HG03565 (cell line): ENCODE results near the gene MAGI1.
"Not testable (repeated sequence)": the region's sequence is repeated elsewhere in the genome, so short reads cannot be mapped to it uniquely, and the experiment has no call there.

Experiments
- ATAC-seq: cut with Tn5 transposase; IDR thresholded peaks from one replicate; pipeline ENCODE4 v1.9.1; 2021; ENCODE audit warnings: mild to moderate bottlenecking, moderate library complexity; ENCODE audit not compliant: unreplicated experiment

The MAGI1 gene

DNA sequence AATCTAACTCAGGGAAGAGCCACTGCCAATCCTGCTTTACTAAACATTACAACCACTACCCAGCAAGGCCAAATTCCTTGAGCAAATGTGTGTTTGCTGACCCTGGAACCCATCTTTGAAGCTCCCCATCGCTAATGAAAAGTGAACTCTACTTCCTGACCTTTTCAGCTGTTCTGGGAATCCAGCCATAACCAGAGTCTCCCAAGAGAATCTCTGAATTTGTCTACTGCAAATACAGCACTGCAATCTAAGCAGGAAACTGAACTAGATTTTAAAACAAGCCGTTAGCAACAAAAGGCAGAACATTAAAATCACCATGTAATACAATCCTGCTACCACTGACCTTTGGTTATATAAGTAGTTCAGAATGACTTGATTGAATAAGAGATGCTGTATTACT, 309.2 kb downstream of the MAGI1 start:
- no peak for ATAC-seq

DNA sequence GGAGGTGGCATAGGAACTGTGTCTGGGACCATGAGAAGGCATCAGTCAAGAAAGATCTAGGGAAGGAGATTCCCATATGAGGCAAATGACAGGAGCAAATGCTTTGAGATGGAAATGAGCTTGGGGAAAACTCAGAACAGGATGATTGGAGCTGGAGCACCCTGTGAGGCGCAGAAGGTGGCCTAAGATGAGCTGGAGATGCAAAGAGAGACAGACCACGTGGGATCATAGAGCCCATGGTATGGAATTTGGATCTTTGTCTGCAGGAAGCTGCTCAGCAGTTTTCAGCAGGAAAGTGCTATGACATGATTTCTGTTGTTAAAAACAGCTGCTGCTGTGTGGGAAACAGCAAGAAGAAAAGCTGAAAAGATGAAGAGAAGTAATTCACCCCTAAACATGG, 310.6 kb downstream of the MAGI1 start:
- ATAC-seq = no peak

DNA sequence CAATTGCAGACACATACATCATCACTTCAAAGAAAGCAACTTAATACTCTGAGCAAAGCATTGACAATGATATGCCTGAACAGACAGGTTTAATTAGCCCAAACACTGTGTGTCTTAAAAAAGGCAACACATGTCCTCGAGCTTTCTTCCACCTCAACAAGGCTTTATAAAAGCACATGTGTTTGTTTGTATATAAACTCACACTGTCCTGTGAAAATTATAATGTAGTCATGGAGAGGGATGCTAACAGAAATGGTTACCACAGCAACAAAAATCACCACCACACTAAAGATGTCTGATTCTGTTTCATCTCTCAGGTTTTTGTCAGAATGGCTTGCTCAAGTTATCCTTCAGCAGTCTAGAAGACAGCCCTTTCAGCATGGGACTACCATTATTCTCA, 314.7 kb downstream of the MAGI1 start:
- no peak for ATAC-seq

DNA sequence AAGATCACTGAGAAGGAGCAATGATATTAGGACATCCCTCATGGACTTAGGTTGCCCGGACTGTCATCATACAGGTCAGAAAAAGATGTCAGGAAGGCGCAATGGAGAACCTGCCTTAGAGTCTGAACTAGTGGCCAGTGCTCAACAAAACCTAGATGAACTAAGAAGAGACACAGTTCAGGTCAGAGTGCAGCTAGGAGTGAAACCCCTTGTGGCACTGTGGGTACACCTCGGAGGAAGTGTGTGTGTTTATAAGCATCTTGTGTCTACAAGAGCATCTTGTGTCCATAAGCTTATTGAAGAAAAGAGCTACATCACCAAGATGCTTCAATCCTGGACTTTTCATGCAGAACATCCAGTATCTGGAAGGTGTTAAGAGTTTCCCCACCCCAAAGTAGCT, 315.7 kb downstream of the MAGI1 start:
- no peak for ATAC-seq

DNA sequence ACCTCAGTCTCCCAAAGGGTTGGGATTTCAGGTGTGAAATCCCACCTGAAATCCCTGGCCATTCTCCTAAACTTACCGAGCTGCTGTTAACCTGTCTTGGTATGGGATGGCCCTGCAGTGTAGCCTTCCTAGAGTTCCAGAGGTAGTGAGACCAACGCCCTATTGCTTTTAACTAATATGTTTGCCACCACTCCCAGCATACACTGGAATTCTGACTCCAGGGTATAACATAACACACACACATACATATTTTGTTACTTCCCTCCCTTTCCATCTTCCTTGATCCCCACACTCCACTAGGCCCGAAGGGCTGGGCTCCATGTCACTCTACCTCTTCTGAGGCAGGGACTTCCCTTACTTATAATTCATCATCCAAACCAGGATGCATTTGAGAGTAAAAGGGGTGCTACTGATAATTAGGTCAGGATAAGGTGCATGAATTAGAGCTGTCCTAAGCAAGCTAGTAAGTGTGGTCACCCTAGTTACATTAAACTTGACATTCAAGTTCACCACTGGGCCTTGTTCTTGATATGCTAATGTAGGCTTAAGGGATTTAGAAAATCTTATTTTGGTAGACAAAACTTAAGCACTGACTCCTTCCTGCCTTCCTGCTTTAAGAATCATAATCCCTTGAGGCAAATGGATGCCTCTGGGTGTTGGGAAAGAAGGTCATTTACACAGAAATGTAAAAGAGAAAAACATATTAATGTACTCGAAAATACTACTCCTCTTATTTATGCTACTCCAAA, 317.6 kb downstream of the MAGI1 start:
- ATAC-seq = no peak

DNA sequence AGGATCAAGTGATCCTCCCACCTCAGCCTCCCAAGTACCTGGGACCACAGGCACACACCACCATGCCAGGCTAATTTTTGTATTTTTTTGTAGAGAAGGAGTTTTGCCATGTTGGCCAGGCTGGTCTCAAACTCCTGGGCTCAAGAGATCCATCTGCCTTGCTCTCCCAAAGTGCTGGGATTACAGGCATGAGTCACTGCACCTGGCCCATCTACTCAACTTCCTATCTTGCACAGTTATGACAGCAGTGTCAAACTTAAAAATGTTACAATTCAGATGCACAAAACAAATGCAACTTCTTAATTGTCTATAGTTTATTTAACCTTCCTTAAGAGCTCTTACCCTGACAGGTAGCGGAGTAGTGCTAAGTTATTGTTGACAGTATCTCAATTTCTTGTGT, 319.1 kb downstream of the MAGI1 start:
- ATAC-seq = not testable (repeated sequence)

DNA sequence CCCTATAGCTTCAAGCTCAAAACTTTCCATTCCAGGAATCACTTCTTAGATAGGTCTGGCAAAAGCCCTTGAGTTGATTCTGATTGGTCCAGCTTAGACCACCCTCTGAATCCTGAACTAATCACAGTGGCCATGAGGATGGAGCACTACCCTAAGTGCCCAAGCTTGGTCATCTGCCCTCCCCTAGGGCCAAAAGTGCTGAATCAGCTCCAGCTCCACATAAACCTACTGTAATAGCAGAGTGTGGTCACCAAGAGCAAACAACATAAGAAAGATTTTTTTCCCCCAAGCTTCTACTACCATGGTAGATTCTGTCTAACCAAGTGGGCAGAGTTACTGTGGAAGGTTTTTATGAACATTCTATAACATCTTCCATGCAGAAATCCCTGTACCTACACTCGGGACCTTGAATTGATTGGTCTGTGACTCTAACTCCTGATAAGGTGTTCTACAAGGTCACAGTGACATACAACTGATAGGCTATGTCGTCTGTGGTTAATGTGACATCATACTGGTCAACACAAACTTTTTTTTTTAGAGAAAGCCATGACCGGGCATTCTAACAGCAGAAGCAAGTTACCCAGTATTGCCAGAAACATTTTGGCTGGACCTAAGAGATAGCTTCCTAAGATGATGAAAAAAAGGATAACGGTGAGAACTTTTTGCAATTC, 320.9 kb downstream of the MAGI1 start:
- ATAC-seq = no peak

DNA sequence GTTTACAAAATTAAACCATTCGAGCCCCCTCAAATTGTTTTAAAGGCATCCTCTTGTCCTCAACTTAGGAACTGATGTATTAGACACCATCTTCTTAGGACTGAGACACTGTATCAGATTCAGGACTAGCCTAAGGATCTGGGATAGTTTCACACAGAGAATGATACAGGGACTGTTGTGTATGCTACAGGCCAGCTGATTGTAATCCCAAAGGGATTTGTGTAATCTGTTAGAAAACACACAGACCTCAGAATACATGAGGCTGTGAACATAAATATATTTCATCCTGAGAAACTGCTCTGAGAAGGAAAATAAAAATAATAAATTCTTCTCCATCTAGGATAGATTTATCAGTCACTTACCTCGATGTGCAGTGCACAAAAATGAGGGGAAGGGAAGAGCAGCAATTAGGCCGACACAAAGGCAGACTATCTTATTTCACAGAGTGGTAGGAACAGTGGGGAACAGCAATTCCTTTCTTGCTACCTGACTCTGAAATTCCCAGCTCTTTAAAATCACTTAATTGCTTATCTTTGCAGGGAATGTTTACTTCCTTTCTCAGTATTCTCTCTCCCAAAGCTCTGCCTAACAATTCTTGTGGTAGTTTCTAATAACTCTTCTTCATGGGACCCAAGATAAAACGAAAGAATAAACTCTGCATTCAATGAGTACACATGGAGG, 322.5 kb downstream of the MAGI1 start:
- no peak for ATAC-seq

DNA sequence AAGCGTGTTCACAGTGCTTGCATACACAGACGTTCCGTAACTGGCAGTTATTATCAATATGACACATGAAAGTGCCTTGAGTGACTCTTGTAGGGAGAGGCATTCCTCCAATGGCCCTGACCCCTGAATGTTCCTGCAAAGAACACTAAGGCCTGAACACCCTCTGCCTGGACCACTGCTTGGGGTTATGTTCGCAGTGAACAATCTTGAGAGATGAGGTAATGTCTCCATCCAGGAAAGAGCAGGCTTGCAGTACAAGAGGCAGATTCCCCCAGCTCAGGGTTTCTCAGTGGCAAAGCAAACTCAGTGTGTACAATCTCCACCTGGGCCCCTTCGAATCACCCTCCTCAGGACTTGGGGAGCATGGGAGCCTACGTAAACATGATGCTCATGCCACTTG, 324.6 kb downstream of the MAGI1 start:
- ATAC-seq = no peak

DNA sequence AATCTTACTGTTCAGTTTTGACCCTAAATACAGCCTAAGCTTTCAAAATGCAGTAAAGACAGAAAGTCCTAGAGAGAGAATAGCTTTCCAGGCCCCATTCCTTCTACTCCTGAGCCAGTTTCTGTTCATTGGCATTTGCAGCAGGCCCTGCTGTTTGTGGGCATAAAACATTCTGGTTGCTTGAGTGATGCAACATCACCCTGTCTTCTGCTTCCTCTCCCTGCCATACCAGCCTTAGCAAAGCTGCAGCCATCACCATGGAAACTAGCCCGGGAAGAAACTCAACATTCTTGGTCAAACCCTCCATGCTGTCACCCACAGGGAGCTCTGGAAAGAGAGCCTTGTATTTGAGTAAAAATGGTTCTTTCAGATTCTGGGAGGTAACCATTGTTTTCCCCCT, 325.7 kb downstream of the MAGI1 start:
- ATAC-seq = no peak

DNA sequence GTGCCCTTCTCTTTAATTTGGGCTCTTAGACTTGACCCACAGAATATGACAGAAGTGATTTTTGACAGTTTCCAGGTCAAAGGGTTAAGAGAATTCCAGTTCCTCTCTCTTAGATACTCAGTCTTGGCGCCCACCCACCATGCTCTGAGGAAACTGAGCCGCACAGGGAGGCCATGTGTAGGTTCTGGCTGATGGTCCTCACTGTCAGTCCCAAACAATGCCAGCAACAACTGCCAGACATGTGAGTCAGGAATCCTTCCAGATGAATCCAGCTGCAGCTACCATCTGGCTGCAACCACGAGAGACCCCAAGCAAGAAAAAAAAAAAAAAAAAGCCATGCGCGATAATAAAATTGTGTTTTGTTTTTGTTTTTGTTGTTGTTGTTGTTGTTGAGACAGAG, 326.6 kb downstream of the MAGI1 start:
- ATAC-seq = no peak

DNA sequence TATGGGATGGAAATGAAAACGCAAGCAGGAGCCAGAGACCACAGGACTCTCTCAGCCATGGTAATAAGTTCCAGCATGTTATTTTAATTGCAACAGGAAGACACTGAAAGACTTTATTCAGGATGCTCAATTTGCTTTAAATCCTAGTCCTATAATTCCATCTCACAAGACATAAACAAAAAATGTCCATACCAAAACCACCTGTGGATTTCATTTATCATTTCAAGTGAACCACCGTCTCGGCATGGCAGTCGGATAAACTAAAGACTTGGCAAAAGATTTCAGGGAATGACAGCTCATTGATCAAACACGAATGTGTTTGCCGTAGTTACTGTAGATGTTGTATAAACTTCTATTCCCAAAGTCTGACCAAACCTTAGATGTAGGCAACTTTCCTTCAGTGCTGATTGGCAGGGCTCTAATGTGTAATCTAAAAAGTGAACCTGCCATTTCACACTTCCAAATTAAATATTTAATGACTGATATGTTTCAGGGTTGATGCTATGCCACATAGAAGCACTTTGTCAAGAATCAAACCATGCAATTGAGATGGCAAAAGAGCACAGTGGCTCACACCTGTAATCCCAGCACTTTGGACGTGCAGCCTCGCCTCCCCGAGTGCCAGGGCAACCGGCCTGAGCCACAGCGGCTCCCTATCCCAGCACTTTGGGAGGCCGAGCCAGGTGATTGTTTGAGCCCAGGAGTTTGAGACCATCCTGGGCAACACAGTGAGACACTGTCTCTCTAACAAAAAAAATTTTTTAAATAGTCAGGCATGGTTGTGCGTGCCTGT, 331.7 kb downstream of the MAGI1 start:
- no peak for ATAC-seq

DNA sequence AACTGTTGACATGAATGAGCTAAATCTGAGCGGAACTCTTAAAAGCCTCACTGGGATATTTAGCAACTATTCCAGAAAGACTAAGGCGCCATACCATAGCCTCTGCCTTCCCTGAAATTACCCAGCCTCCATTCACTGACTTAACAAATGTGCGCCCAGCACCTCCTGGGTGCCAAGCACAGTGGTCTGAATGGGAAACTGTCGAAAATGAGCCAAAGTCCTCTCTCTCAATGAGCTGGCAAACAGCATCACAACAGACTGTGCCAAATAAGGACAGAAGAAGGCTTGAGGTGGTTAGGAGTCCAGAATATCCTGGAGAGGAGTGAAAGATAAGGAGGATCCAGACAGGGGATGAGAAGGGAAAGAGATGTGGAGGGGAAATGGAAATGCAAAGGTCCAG, 332.4 kb downstream of the MAGI1 start:
- no peak for ATAC-seq

DNA sequence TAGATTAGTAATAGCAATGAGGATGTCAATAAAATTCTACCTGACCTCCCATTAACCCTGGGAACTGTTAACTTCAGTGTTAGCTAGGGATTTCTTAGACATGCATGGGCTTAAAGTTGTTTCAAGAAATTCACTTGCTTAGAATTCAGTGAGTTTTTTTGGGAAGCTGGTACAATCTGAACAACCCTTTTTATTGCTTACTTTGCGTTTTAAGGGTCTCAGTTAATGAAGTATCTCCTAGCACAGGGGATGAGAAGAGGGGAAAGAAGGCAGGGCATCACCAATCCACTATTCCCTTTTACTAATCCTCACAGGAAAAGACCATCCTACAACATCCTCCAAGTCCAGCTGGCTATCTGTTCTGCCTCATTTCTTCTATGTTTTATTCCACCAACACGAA, 334.9 kb downstream of the MAGI1 start:
- no peak for ATAC-seq

DNA sequence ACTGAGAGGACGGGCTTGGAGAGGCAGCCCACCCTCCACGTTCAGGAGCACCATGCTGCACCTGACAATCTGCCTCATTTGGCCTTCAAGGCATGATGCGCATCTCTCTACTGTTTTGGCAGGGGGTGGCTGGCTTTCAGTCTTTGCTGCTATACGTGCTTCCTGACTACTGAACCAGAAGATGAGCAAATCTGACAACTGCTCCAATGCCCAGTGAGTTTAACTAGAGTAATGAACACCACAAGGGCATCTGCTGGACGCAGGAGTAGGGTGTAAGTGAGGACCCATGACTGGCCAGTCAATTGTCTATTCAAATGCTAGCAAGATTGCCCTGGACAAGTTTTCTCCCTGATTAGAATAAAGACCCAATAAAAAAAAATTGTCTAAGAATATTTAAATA, 335.7 kb downstream of the MAGI1 start:
- ATAC-seq = no peak

DNA sequence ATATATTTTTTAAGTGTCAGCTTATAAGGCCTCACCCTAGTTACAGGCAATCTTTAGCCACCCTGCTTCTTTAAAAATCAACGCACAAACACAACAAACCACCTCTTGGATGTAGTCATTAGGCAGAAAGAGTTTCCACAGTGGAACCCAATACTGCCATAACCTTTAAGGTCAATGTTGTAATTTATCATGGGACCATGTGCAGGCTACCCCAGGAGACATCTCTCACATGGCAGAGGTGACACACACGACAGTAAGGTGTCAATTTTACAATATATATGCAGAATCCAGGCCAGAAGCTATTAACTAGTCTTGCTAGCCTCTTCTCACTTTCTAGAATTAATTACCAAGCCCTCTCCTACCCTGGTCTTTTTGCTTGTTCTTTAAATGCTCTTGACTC, 336.5 kb downstream of the MAGI1 start:
- no peak for ATAC-seq

DNA sequence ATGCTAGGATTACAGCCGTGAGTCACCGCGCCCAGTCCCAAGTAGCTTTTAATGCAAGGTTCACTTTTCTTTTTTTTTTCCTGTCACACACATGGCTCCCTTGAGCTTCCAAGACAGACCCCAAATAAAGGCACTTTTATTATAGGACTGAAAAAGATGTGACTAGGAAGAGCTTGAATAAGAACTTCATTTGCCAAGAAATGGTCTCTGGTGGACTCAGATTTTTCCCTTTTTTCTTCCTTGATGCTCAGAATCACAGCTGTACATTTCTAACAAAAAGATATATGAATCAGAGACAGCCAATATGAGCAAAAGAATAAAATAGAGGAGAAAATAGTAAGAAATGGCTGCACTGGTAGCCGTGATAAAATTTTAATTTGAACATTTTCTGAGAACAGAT, 337.2 kb downstream of the MAGI1 start:
- no peak for ATAC-seq

DNA sequence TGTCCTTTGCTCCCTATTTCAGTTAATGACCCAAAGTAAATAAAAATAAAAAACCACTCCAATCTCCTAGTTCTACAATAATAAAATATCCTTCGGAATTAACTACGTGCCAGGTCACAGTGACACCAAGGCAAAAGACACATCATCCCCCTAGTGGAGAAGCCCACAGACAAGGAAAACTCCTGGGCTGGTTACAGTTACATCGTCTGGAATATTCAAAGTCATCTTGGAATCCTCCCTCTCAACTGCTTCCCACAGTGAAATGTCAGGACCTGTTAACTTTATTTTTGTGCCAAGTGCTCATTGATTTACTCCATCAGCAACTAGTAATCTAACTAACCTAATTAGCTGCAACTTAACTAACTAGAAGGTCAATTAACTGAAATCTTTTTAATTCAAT, 349.3 kb downstream of the MAGI1 start:
- no peak for ATAC-seq

DNA sequence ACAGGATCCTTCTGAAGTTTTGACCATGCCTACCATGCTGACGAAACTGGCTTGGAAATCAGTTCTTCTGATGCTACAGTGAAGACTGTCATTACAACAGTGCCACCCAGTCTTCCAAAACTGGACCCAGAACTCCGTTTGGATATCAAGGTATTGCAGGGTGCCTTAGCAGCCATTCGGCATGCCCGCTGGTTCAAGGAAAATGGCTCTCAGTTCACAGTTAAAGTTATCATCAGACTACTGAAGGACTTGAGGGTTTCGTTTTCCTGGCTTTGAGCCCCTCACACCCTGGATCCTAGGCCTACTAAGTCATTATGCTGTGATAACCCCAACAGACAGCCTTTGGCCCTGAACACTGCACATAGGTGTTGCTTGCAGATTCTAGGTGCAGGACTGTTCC, 351.0 kb downstream of the MAGI1 start:
- no peak for ATAC-seq

DNA sequence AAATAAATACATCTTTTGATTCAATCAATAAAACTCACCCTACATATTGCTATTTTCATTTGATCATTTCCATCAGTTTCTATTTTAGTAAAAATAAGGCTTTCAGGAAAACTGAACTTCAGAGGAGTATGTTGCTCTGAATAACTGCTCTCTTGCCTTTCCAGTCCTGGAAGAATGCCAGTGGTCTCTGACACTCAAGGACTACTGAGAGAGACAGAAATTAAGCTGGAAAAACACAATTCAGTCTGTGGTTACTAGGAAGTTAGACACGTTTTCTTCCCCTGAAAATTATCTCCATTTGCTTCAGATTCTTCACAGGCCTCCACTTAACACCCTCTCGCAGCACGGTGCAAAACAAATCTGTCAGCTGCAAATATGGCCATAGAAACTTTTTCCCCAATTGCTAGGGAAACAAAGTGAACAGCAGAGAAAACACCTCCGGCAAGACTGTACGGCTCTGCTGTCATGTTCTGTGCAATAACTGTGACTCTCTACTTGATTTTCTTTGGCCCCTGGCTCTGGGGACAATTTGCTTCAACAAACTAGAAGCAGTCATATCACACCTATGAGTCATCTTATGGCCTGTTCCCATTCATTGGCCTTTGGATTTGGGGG, 353.0 kb downstream of the MAGI1 start:
- ATAC-seq = no peak

DNA sequence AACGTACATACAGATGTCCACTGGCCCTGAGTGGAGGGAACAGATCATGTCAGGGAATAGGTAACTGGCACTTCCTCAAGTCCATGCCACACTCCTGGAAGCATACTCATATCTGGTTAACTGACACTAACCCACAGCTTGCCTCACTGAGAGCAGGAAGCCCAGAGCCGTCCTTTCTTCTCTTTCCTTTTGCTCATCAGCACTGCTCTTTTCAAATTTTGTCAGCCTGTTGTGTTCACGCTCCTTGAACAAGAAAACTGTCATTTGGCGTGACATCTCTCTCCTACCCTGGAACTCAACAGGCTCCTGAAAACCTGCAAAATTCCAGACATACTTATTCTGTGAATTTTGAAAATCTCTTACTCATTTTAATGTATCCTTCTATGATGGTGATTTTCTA, 360.2 kb downstream of the MAGI1 start:
- no peak for ATAC-seq
